Keratinocyte (primary cell): ENCODE results near the gene APP. TPM values are rescaled to one million over a fixed set of nuclear protein-coding genes. Genes with fewer than 3 reads are reported as not detected.

Experiments used
- DNase-seq: peaks from one replicate; pipeline ENCODE4 v3.0.0-alpha.2; 2011; ENCODE audit warnings: low read depth, missing footprints, low spot score
- FAIRE-seq: peaks from 2 replicates; lab custom pipeline; 2011; peaks lifted over from hg19 to GRCh38; lab: Jason Lieb, UNC
- H2AFZ ChIP-seq: 2 replicates; pipeline ENCODE4 v1.6.0; 2012; ENCODE audit warnings: low read length, control low read depth, inconsistent platforms; ENCODE audit not compliant: control insufficient read depth
- H3K27ac ChIP-seq: 2 replicates; pipeline ENCODE4 v1.5.1; 2011; ENCODE audit warnings: low read length; ENCODE audit not compliant: control insufficient read depth, insufficient read depth
- H3K27me3 ChIP-seq: 3 replicates; pipeline ENCODE4 v1.6.0; 2011; ENCODE audit warnings: low read length; ENCODE audit not compliant: control insufficient read depth, insufficient read depth; ENCODE audit errors: extremely low read depth
- H3K36me3 ChIP-seq, 2 experiments: 2 replicates in 1 of 2; 3 replicates in 1 of 2; pipeline ENCODE4 v1.5.1; 2011; ENCODE audit warnings: low read length in 2 of 2, mild to moderate bottlenecking in 1 of 2; ENCODE audit not compliant: control insufficient read depth in 2 of 2, insufficient read depth in 2 of 2; ENCODE audit errors: extremely low read depth in 1 of 2
- H3K4me1 ChIP-seq: 3 replicates; pipeline ENCODE4 v1.5.1; 2011; ENCODE audit warnings: low read length; ENCODE audit not compliant: control insufficient read depth, insufficient read depth; ENCODE audit errors: extremely low read depth
- H3K4me2 ChIP-seq: 3 replicates; pipeline ENCODE4 v1.6.0; 2011; ENCODE audit warnings: low read depth, low read length; ENCODE audit not compliant: control insufficient read depth, insufficient read depth; ENCODE audit errors: extremely low read depth
- H3K4me3 ChIP-seq, 3 experiments: fragments of 200-600 bp in 1 of 3; sonication (generic) in 1 of 3; 2 replicates in 2 of 3; 3 replicates in 1 of 3; pipeline ENCODE4 v1.5.1; 2011 to 2016; ENCODE audit warnings: low read length in 3 of 3, mild to moderate bottlenecking in 3 of 3, control low read depth in 2 of 3, inconsistent platforms in 1 of 3, low read depth in 1 of 3, mixed read lengths in 1 of 3, mixed run types in 1 of 3, moderate library complexity in 1 of 3; ENCODE audit not compliant: control insufficient read depth in 2 of 3, insufficient read depth in 2 of 3; ENCODE audit errors: extremely low read depth in 1 of 3
- H3K79me2 ChIP-seq: 2 replicates; pipeline ENCODE4 v1.6.0; 2012; ENCODE audit warnings: low read length; ENCODE audit not compliant: control insufficient read depth, insufficient read depth
- H3K9ac ChIP-seq: 3 replicates; pipeline ENCODE4 v1.6.0; 2011; ENCODE audit warnings: low read length; ENCODE audit not compliant: control insufficient read depth, insufficient read depth; ENCODE audit errors: extremely low read depth
- H3K9me1 ChIP-seq: 3 replicates; pipeline ENCODE4 v1.6.0; 2011; ENCODE audit warnings: low read length; ENCODE audit not compliant: control insufficient read depth, insufficient read depth; ENCODE audit errors: extremely low read depth
- H3K9me3 ChIP-seq: 2 replicates; pipeline ENCODE4 v1.5.1; 2012; ENCODE audit warnings: low read depth, low read length; ENCODE audit not compliant: control insufficient read depth
- H4K20me1 ChIP-seq: 3 replicates; pipeline ENCODE4 v1.6.0; 2011; ENCODE audit warnings: low read length; ENCODE audit not compliant: control insufficient read depth, insufficient read depth; ENCODE audit errors: extremely low read depth
- EZH2 ChIP-seq: IDR thresholded peaks from one replicate; pipeline ENCODE4 v1.6.1; 2012; ENCODE audit warnings: inconsistent platforms, mild to moderate bottlenecking, low read length, moderate library complexity
- dilution Hi-C: fragments of 300-500 bp; cut with MboI; formaldehyde crosslinking; loops from one replicate; pipeline ENCODE4 v1.7.0; 2020; ENCODE audit warnings: low sequenced_read_pairs; ENCODE audit not compliant: extremely low pct_ligation_motif_present
- polyA plus RNA-seq, 5 experiments: library from polyadenylated mRNA; depleted of rRNA in 3 of 5; stranded (reverse) in 3 of 5; stranded (forward) in 1 of 5; unstranded in 1 of 5; fragments of >200 nt; gene quantifications; 1 replicate in 1 of 5; 2 replicates in 3 of 5; 3 replicates in 1 of 5; pipeline versions ENCODE4 v1.2.1 to v1.2.3, GENCODE V29; 2011 to 2012; ENCODE audit warnings: missing spikeins in 2 of 5, low read depth in 1 of 5, low replicate concordance in 1 of 5
- TF ChIP-seq, protein P1 (sequence below), 3 experiments: IDR thresholded peaks in 1 of 3; conservative IDR thresholded peaks in 1 of 3; optimal IDR thresholded peaks in 1 of 3; 2 replicates in 2 of 3; 3 replicates in 1 of 3; pipeline versions ENCODE3 to v1.5.1; 2011; ENCODE audit warnings: low read length in 3 of 3, mild to moderate bottlenecking in 3 of 3, moderate library complexity in 2 of 3, control low read depth in 1 of 3, inconsistent platforms in 1 of 3; ENCODE audit not compliant: insufficient read depth in 2 of 3; ENCODE audit errors: extremely low read depth in 1 of 3

APP gene
- polyA plus RNA-seq, 1 donor (not counting 4 experiments of a cell fraction or from before 2014, with no cell fraction given), result 1,015 TPM

DNA sequence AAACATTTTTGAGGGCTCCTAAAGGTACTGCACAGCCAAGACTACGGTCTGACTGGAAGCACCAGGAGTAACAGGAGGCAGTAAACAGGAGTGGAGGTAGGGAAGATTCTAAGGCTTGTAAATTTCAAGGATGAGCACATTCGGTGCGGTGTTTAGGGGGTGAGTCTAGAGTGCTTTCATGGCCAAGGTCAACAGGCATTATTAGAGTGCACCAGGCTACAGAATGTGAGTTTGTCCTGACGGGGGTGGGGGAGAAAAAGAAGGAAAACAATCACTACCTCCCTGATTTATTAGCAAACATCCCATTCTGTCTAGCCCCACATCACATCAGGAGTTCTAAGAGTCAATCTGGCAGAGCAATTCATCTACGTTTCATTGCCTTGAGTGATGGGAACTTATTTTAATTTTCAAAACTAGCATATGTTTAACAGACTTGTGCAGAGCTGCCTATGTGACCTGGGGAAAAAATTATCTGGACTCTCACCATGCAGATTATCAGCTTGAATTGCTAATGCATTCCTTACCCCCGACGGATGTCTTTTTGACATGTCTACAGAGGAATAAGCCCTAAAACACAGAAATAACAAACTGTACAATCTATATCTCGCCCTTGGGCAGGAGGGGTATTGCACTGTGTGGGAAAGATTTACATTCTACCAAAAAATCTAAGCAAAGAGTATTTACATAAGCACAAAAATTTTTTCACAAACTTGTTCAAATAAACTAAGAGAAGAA, 45.0 kb downstream of the APP start:
- Histone ChIP-seq H3K4me3 (peak overlapping the region in 1 of 3 experiments; percentile 24), H4K20me1 (peaks cover 26% of the 10 kb centered on the region), H3K27me3 (no peaks in the 10 kb centered on the region), H3K36me3 (peaks cover 0 to 6% of the 10 kb centered on the region in 2 experiments), H3K9ac (no peak overlapping the region), H2AFZ (no peak overlapping the region), H3K9me1 (peaks cover 2% of the 10 kb centered on the region), H3K4me1 (peaks cover 71% of the 10 kb centered on the region), H3K27ac (peak overlapping the region; percentile 62), H3K4me2 (peak overlapping the region; percentile 70), H3K9me3 (no peaks in the 10 kb centered on the region), H3K79me2 (peaks cover 94% of the 10 kb centered on the region)
- dilution Hi-C loops, result no loop called here
- no peak for TF ChIP-seq EZH2
- TF ChIP-seq, protein P1, sequence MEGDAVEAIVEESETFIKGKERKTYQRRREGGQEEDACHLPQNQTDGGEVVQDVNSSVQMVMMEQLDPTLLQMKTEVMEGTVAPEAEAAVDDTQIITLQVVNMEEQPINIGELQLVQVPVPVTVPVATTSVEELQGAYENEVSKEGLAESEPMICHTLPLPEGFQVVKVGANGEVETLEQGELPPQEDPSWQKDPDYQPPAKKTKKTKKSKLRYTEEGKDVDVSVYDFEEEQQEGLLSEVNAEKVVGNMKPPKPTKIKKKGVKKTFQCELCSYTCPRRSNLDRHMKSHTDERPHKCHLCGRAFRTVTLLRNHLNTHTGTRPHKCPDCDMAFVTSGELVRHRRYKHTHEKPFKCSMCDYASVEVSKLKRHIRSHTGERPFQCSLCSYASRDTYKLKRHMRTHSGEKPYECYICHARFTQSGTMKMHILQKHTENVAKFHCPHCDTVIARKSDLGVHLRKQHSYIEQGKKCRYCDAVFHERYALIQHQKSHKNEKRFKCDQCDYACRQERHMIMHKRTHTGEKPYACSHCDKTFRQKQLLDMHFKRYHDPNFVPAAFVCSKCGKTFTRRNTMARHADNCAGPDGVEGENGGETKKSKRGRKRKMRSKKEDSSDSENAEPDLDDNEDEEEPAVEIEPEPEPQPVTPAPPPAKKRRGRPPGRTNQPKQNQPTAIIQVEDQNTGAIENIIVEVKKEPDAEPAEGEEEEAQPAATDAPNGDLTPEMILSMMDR (optimal IDR thresholded peaks at IDR 0.05 in 1 of 3, IDR thresholded peaks at IDR 0.05 in 1 of 3, conservative IDR thresholded peaks at IDR 0.05 in 1 of 3; ENCODE audit: extremely low read depth in 1 of 3, insufficient read depth in 2 of 3, low read length in 3 of 3), result no peak
- peak; percentile 65 for FAIRE-seq
- DNase-seq, result no peak

DNA sequence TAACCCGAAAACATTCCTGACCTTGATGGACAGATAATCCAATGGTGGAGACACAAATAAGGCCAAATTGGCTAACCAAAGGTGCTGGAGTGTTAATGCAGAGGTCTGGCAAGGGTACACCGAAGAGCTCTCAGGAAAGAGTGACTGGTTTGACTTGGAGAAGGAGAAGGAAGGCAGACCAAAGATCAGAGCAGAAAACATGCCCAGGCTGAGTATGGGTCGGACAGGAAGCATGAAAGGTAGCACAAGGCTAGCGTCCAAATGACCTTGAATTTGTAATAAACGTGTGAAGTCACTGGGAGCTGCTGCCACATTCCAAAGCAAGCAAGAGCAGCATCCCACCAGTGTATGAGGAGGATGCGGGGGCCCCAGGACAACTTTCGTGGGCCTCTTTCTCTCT, 45.7 kb downstream of the APP start:
- no peak for FAIRE-seq
- H3K27ac ChIP-seq, result peak overlapping the region; percentile 62
- TF ChIP-seq EZH2, result no peak
- TF ChIP-seq, protein P1 (optimal IDR thresholded peaks at IDR 0.05 in 1 of 3, IDR thresholded peaks at IDR 0.05 in 1 of 3, conservative IDR thresholded peaks at IDR 0.05 in 1 of 3; ENCODE audit: extremely low read depth in 1 of 3, insufficient read depth in 2 of 3, low read length in 3 of 3), result no peak
- no peak for DNase-seq
- H3K4me2 ChIP-seq, result peak overlapping the region; percentile 70
- H3K79me2 ChIP-seq, result peaks cover 96% of the 10 kb centered on the region
- peaks cover 22% of the 10 kb centered on the region for H4K20me1 ChIP-seq
- H3K36me3 ChIP-seq, result peaks cover 0 to 6% of the 10 kb centered on the region in 2 experiments
- no peaks in the 10 kb centered on the region for H3K27me3 ChIP-seq
- H3K9ac ChIP-seq, result peak overlapping the region; percentile 25
- dilution Hi-C loops, result no loop called here
- peak overlapping the region in 2 of 3 experiments; percentile 24 to 50 for H3K4me3 ChIP-seq
- no peaks in the 10 kb centered on the region for H3K9me3 ChIP-seq
- H3K4me1 ChIP-seq, result peaks cover 70% of the 10 kb centered on the region
- H3K9me1 ChIP-seq, result no peaks in the 10 kb centered on the region
- no peak overlapping the region for H2AFZ ChIP-seq
